OCI-LY7 (cell line): ENCODE data around the gene NCEH1. TPM values are rescaled to one million over a fixed set of nuclear protein-coding genes. Genes with fewer than 3 reads are reported as not detected.
"Not testable (repeated sequence)": the region's sequence is repeated elsewhere in the genome, so short reads cannot be mapped to it uniquely, and the experiment has no call there.

Experiments used
- BruUV-seq: library from RNA; stranded (reverse); fragments of 400-500 nt; replicated peaks from 2 replicates; lab custom pipeline; 2021; lab: Mats Ljungman, UMichigan
- CTCF ChIA-PET: fragments of 300-600 bp; sonication (Branson Sonifier 250); formaldehyde crosslinking; loops from one replicate; lab custom pipeline; 2022; ENCODE audit warnings: antibody characterized with exemption; ENCODE audit not compliant: unreplicated experiment; lab: Charles Lee
- POLR2A ChIA-PET: fragments of 300-600 bp; sonication (Branson Sonifier 250); formaldehyde crosslinking; loops from one replicate; lab custom pipeline; 2022; ENCODE audit warnings: antibody characterized with exemption; lab: Charles Lee
- DNase-seq: peaks from one replicate; pipeline ENCODE4 v3.0.0-alpha.2; 2015; ENCODE audit warnings: low spot score
- H2AFZ ChIP-seq: fragments of 200-600 bp; sonication (generic), shearing (Covaris generic); 2 replicates; pipeline ENCODE4 v1.6.1; 2014; ENCODE audit warnings: mild to moderate bottlenecking, antibody characterized with exemption, low read length, moderate library complexity
- H3K27ac ChIP-seq: fragments of 200-600 bp; sonication (generic); 2 replicates; pipeline ENCODE4 v1.5.1; 2014; ENCODE audit warnings: mixed run types, low read depth, mild to moderate bottlenecking, moderate library complexity, low read length, inconsistent platforms; ENCODE audit not compliant: poor library complexity, severe bottlenecking
- H3K36me3 ChIP-seq: fragments of 200-600 bp; sonication (generic); 2 replicates; pipeline ENCODE4 v1.6.1; 2014; ENCODE audit warnings: mild to moderate bottlenecking, antibody characterized with exemption, low read length, moderate library complexity, mixed read lengths; ENCODE audit not compliant: insufficient read depth
- H3K4me1 ChIP-seq: fragments of 200-600 bp; sonication (generic); 2 replicates; pipeline ENCODE4 v1.5.1; 2014; ENCODE audit warnings: mild to moderate bottlenecking, low read length; ENCODE audit not compliant: insufficient read depth, poor library complexity, severe bottlenecking
- H3K4me2 ChIP-seq: fragments of 200-600 bp; sonication (generic); 2 replicates; pipeline ENCODE4 v1.6.1; 2014; ENCODE audit warnings: mild to moderate bottlenecking, low read length
- H3K4me3 ChIP-seq: fragments of 200-600 bp; sonication (generic); 2 replicates; pipeline ENCODE4 v1.5.1; 2014; ENCODE audit warnings: mild to moderate bottlenecking, low read depth, low read length; ENCODE audit not compliant: poor library complexity, severe bottlenecking
- H3K79me2 ChIP-seq: fragments of 200-600 bp; sonication (generic); 2 replicates; pipeline ENCODE4 v1.6.1; 2016; ENCODE audit warnings: low read depth, mild to moderate bottlenecking, low read length, moderate library complexity, mixed read lengths; ENCODE audit not compliant: insufficient read depth
- H3K9me2 ChIP-seq: fragments of 200-600 bp; sonication (generic); 2 replicates; pipeline ENCODE4 v1.6.1; 2016; ENCODE audit warnings: mild to moderate bottlenecking, low read length, mixed read lengths; ENCODE audit not compliant: insufficient read depth
- H3K9me3 ChIP-seq: fragments of 200-600 bp; sonication (generic); 2 replicates; pipeline ENCODE4 v1.6.1; 2014; ENCODE audit warnings: mild to moderate bottlenecking, mixed run types, low read length, mixed read lengths
- H4K20me1 ChIP-seq: fragments of 200-600 bp; sonication (generic); 2 replicates; pipeline ENCODE4 v1.6.1; 2014; ENCODE audit warnings: mild to moderate bottlenecking, antibody characterized with exemption, low read length, moderate library complexity, mixed read lengths; ENCODE audit not compliant: insufficient read depth
- EZH2phosphoT487 ChIP-seq: fragments of 200-600 bp; sonication (generic); IDR thresholded peaks from 2 replicates; pipeline ENCODE4 v1.6.1; 2018; ENCODE audit warnings: low read depth, borderline replicate concordance, mild to moderate bottlenecking, mixed run types, antibody characterized with exemption, low read length, moderate library complexity, mixed read lengths
- intact Hi-C: fragments of 100-400 bp; cut with micrococcal nuclease; formaldehyde crosslinking; loops from one replicate; pipeline ENCODE4 v1.10.0; 2022; ENCODE audit not compliant: unreplicated experiment
- total RNA-seq, 2 experiments: library from RNA; depleted of rRNA in 1 of 2; stranded (reverse); fragments of >200 nt in 1 of 2; shearing (Covaris generic) in 1 of 2; gene quantifications; 2 replicates each; pipeline ENCODE4 v1.2.3, GENCODE V29; 2014 to 2022
- TF ChIP-seq, protein P1 (sequence below): fragments of 200-600 bp; sonication (generic); conservative IDR thresholded peaks from 2 replicates; pipeline ENCODE4 v1.5.1; 2014; ENCODE audit warnings: mild to moderate bottlenecking, antibody characterized with exemption, low read length, moderate library complexity, mixed read lengths

NCEH1 gene
- total RNA-seq, 2 experiments from 2014 or later, result 2.7 to 8.2 TPM

DNA sequence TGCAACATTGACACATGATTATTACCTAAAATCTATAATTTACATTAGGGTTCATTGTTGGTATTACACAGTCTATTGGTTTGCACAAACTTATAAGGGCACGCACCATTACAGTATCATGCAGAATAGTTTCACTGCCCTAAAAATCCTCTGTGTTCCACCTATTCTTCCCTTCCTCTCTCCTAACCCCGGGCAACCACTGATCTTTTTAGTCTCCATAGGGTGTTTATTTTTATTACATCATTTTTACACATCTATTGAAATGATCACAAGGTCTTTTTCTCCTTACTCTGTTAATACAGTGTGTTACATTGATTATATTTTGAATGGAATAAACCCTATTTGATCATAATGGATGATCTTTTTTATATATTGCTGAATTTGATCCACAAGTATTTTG is 24.1 kb upstream of the NCEH1 start:
- Histone ChIP-seq H3K9me2 (no peaks in the 10 kb centered on the region), H3K4me3 (no peak overlapping the region), H3K9me3 (no peaks in the 10 kb centered on the region), H2AFZ (no peak overlapping the region), H3K4me1 (no peaks in the 10 kb centered on the region), H3K79me2 (no peaks in the 10 kb centered on the region), H3K36me3 (no peaks in the 10 kb centered on the region), H3K4me2 (no peak overlapping the region), H4K20me1 (no peaks in the 10 kb centered on the region), H3K27ac (no peak overlapping the region)
- TF ChIP-seq, protein P1, sequence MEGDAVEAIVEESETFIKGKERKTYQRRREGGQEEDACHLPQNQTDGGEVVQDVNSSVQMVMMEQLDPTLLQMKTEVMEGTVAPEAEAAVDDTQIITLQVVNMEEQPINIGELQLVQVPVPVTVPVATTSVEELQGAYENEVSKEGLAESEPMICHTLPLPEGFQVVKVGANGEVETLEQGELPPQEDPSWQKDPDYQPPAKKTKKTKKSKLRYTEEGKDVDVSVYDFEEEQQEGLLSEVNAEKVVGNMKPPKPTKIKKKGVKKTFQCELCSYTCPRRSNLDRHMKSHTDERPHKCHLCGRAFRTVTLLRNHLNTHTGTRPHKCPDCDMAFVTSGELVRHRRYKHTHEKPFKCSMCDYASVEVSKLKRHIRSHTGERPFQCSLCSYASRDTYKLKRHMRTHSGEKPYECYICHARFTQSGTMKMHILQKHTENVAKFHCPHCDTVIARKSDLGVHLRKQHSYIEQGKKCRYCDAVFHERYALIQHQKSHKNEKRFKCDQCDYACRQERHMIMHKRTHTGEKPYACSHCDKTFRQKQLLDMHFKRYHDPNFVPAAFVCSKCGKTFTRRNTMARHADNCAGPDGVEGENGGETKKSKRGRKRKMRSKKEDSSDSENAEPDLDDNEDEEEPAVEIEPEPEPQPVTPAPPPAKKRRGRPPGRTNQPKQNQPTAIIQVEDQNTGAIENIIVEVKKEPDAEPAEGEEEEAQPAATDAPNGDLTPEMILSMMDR, result no peak
- no peak for TF ChIP-seq EZH2phosphoT487
- BruUV-seq, result no TSS peak
- DNase-seq, result no peak
- intact Hi-C loops, result no loop called here
- POLR2A ChIA-PET, result no interaction called here
- CTCF ChIA-PET, result no interaction called here

DNA sequence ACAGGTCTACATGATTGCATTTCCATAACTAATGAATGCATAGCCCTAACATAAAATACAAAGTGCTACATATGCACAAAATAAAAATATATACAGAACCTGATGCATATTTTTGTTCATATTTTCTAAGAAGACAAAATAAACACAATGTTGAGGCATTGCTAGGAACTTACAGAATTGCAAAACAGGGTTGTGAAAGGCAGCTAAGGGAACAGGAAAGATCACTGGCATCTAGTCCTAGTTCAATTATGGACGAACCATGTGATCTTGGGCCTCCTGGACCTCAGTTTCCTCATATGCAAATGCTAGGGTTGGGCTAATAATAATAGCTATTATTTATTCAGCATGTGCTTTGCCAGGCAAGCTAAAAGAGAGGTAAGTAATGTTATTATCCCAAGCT is 15.5 kb upstream of the NCEH1 start:
- Histone ChIP-seq H2AFZ (no peak overlapping the region), H3K4me2 (no peak overlapping the region), H3K4me1 (no peaks in the 10 kb centered on the region), H3K4me3 (no peak overlapping the region), H4K20me1 (no peaks in the 10 kb centered on the region), H3K27ac (no peak overlapping the region), H3K79me2 (no peaks in the 10 kb centered on the region), H3K9me3 (no peaks in the 10 kb centered on the region), H3K9me2 (no peaks in the 10 kb centered on the region), H3K36me3 (no peaks in the 10 kb centered on the region)
- intact Hi-C loops, result no loop called here
- DNase-seq, result no peak
- ChIA-PET CTCF (no interaction called here), POLR2A (interaction anchor here (0.6 to 1.4 kb wide), 3 partner anchors 16 to 19 kb away, joined by 3 to 4 read pairs (median 4); partner anchors contain the start of gene NCEH1)
- TF ChIP-seq, protein P1, result no peak
- TF ChIP-seq EZH2phosphoT487, result no peak
- BruUV-seq, result no TSS peak

DNA sequence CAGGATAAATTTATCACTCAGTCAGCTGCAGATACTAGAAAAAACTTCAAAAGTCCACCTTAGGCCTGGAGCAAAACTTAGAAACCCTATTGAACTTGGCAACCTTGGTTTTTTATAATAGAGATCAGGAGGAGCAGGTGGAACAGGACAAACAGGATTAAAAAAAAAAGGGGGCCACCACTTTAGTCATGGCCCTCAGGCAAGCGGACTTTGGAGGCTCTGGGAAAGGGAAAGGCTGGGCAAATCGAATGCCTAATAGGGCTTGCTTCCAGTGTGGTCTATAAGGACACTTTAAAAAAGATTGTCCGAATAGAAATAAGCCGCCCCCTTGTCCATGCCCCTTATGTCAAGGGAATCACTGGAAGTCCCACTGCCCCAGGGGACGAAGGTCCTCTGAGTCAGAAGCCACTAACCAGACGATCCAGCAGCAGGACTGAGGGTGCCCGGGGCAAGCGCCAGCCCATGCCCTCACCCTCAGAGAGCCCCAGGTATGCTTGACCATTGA is 11.7 kb upstream of the NCEH1 start:
- H3K4me2 ChIP-seq, CTCF ChIA-PET: not testable (repeated sequence)

More for the DNA sequence above, 11.7 kb upstream of the NCEH1 start:
- H3K27ac ChIP-seq, DNase-seq, H4K20me1 ChIP-seq, intact Hi-C loops, H3K9me2 ChIP-seq, H3K36me3 ChIP-seq, H3K4me3 ChIP-seq, H3K4me1 ChIP-seq, H3K79me2 ChIP-seq, BruUV-seq, H3K9me3 ChIP-seq, H2AFZ ChIP-seq: not testable (repeated sequence)
- POLR2A ChIA-PET, result interaction anchor here (0.6 kb wide), 1 partner anchor 14 kb away, joined by 5 read pairs; no protein-coding TSS in a partner anchor
